Thoracic aorta (tissue), 2 donors: ENCODE measurements around the gene ANKRD35. TPM values are rescaled to one million over a fixed set of nuclear protein-coding genes. Genes with fewer than 3 reads are reported as not detected.
"Not testable (repeated sequence)": the region's sequence is repeated elsewhere in the genome, so short reads cannot be mapped to it uniquely, and the experiment has no call there.

Experiments used
- ATAC-seq: fragments of 150-250 bp; one replicate; pipeline ENCODE4 v1.8.0; 2017; ENCODE audit warnings: low read depth; ENCODE audit not compliant: insufficient number of reproducible peaks, low FRiP score
- DNase-seq: peaks from one replicate; pipeline ENCODE4 v3.0.0-alpha.2; 2020; ENCODE audit warnings: low spot score
- H3K27ac ChIP-seq, 2 donors: fragments of 200-600 bp; sonication (generic); 1 replicate in 1 of 2; 2 replicates in 1 of 2; pipeline ENCODE4 v1.5.1; 2016; ENCODE audit warnings: mild to moderate bottlenecking in 2 of 2, moderate library complexity in 2 of 2
- H3K27me3 ChIP-seq: fragments of 200-600 bp; sonication (generic); replicated peaks from 2 replicates; pipeline ENCODE4 v1.6.0; 2016; ENCODE audit warnings: mild to moderate bottlenecking; ENCODE audit not compliant: insufficient read depth
- H3K36me3 ChIP-seq: fragments of 200-600 bp; sonication (generic); one replicate; pipeline ENCODE4 v1.5.1; 2016
- H3K4me1 ChIP-seq, 2 donors: fragments of 200-600 bp; sonication (generic); 1 replicate in 1 of 2; 2 replicates in 1 of 2; pipeline versions ENCODE4 v1.5.1 to v1.6.0; 2016; ENCODE audit warnings: low read depth in 2 of 2, mild to moderate bottlenecking in 1 of 2; ENCODE audit not compliant: control insufficient read depth in 1 of 2
- H3K4me3 ChIP-seq: fragments of 200-600 bp; sonication (generic); 2 replicates; pipeline ENCODE4 v1.5.1; 2016; ENCODE audit warnings: mild to moderate bottlenecking
- H3K9me3 ChIP-seq: fragments of 200-600 bp; sonication (generic); 2 replicates; pipeline ENCODE4 v1.5.1; 2016
- CTCF ChIP-seq: fragments of 200-600 bp; sonication (generic); IDR thresholded peaks from one replicate; pipeline ENCODE4 v1.5.1; 2019; ENCODE audit warnings: antibody characterized with exemption
- total RNA-seq, 2 donors: library from RNA; depleted of rRNA; stranded (reverse); fragments of >200 nt; gene quantifications; one replicate each; pipeline versions ENCODE4 v1.1.0 to v1.2.3, GENCODE V29; 2016

The ANKRD35 gene
- total RNA-seq, 2 donors from 2014 or later: 9.6 to 15.7 TPM

GRCh38 chr1:145845144-145845513 is 40.5 kb downstream of the ANKRD35 start:
- peak overlapping the region; percentile 69 to 70 for H3K27ac ChIP-seq
- peaks cover 28% of the 10 kb centered on the region for H3K36me3 ChIP-seq
- peak; percentile 33 for ATAC-seq
- peaks cover 14 to 27% of the 10 kb centered on the region in 2 donors for H3K4me1 ChIP-seq
- no peak for TF ChIP-seq CTCF
- peak overlapping the region; percentile 75 for H3K4me3 ChIP-seq
- H3K9me3 ChIP-seq: no peaks in the 10 kb centered on the region
- no peaks in the 10 kb centered on the region for H3K27me3 ChIP-seq
- DNase-seq: no peak

GRCh38 chr1:145843031-145843430 is 42.6 kb downstream of the ANKRD35 start:
- peaks cover 7 to 15% of the 10 kb centered on the region in 2 donors for H3K4me1 ChIP-seq
- TF ChIP-seq CTCF: no peak
- H3K27ac ChIP-seq: no peak overlapping the region
- H3K9me3 ChIP-seq: no peaks in the 10 kb centered on the region
- peaks cover 38% of the 10 kb centered on the region for H3K36me3 ChIP-seq
- H3K4me3 ChIP-seq: no peak overlapping the region
- ATAC-seq: no peak
- no peak for DNase-seq
- H3K27me3 ChIP-seq: no peaks in the 10 kb centered on the region

- no peaks in the 10 kb centered on the region for H3K27me3 ChIP-seq
- TF ChIP-seq CTCF: no peak
- H3K4me1 ChIP-seq: no peaks in the 10 kb centered on the region
- H3K4me3 ChIP-seq: no peak overlapping the region
- no peak for DNase-seq
- no peaks in the 10 kb centered on the region for H3K9me3 ChIP-seq
- no peak overlapping the region for H3K27ac ChIP-seq
- ATAC-seq: no peak
- H3K36me3 ChIP-seq: peaks cover 70% of the 10 kb centered on the region
These were observed 48.0 kb downstream of the ANKRD35 start for GRCh38 chr1:145837656-145838055.

GRCh38 chr1:145830810-145831209 is 54.9 kb downstream of the ANKRD35 start:
- not testable (repeated sequence) for H3K4me1 ChIP-seq, ATAC-seq, H3K4me3 ChIP-seq, H3K27ac ChIP-seq, DNase-seq, H3K27me3 ChIP-seq, H3K9me3 ChIP-seq
- peaks cover 56% of the 10 kb centered on the region for H3K36me3 ChIP-seq

GRCh38 chr1:145828367-145829026 is 57.2 kb downstream of the ANKRD35 start:
- ATAC-seq: no peak
- no peaks in the 10 kb centered on the region for H3K9me3 ChIP-seq
- no peak overlapping the region for H3K27ac ChIP-seq
- H3K36me3 ChIP-seq: peaks cover 49% of the 10 kb centered on the region
- peaks cover 11 to 15% of the 10 kb centered on the region in 2 donors for H3K4me1 ChIP-seq
- no peak for DNase-seq
- no peak for TF ChIP-seq CTCF
- H3K27me3 ChIP-seq: no peaks in the 10 kb centered on the region
- no peak overlapping the region for H3K4me3 ChIP-seq

- Histone ChIP-seq H3K4me1 (peaks cover 11 to 15% of the 10 kb centered on the region in 2 donors), H3K27ac (no peak overlapping the region), H3K9me3 (no peaks in the 10 kb centered on the region), H3K36me3 (peaks cover 44% of the 10 kb centered on the region), H3K27me3 (no peaks in the 10 kb centered on the region), H3K4me3 (no peak overlapping the region)
- no peak for TF ChIP-seq CTCF
- DNase-seq (no peak), ATAC-seq (no peak)
These were observed 57.7 kb downstream of the ANKRD35 start for GRCh38 chr1:145827966-145828365.
